MCF 10A (cell line): ENCODE data around the gene SOX15. TPM values are rescaled to one million over a fixed set of nuclear protein-coding genes. Genes with fewer than 3 reads are reported as not detected.
A peak's percentile ranks its signal among the peaks of the same experiment; 100 is the strongest.

Experiments used
- BruUV-seq: library from RNA; stranded (reverse); fragments of 400-500 nt; replicated peaks from 2 replicates; lab custom pipeline; 2021; lab: Mats Ljungman, UMichigan
- CTCF ChIA-PET: fragments of 300-600 bp; sonication (Branson Sonifier 250); formaldehyde crosslinking; extraction: SDS; loops from one replicate; lab custom pipeline; 2021; ENCODE audit warnings: antibody characterized with exemption, inconsistent platforms; lab: Yijun Ruan, JAX
- POLR2A ChIA-PET: fragments of 300-600, 350-650 bp; sonication (Branson Sonifier 250); formaldehyde crosslinking; extraction: SDS; loops from one replicate; lab custom pipeline; 2020; ENCODE audit warnings: antibody characterized with exemption, inconsistent platforms; lab: Yijun Ruan, JAX
- DNase-seq: peaks from one replicate; pipeline ENCODE4 v3.0.0-alpha.2; 2018; ENCODE audit not compliant: unreplicated experiment
- H3K27ac Mint-ChIP-seq: one replicate; pipeline ENCODE4 v1.8.0; 2022; ENCODE audit warnings: mild to moderate bottlenecking, low read depth, mixed read lengths; ENCODE audit not compliant: unreplicated experiment
- H3K27me3 Mint-ChIP-seq: one replicate; pipeline ENCODE4 v1.8.0; 2022; ENCODE audit warnings: mixed read lengths; ENCODE audit not compliant: insufficient read depth, unreplicated experiment
- H3K36me3 Mint-ChIP-seq: one replicate; pipeline ENCODE4 v1.8.0; 2022; ENCODE audit warnings: mild to moderate bottlenecking, moderate library complexity, mixed read lengths; ENCODE audit not compliant: insufficient read depth, unreplicated experiment
- H3K4me1 Mint-ChIP-seq: one replicate; pipeline ENCODE4 v1.8.0; 2022; ENCODE audit warnings: mixed read lengths; ENCODE audit not compliant: insufficient read depth, unreplicated experiment
- H3K4me3 Mint-ChIP-seq: one replicate; pipeline ENCODE4 v1.8.0; 2022; ENCODE audit warnings: mild to moderate bottlenecking, moderate library complexity, mixed read lengths; ENCODE audit not compliant: unreplicated experiment
- H3K9me3 Mint-ChIP-seq: one replicate; pipeline ENCODE4 v1.8.0; 2022; ENCODE audit warnings: mixed read lengths; ENCODE audit not compliant: unreplicated experiment
- CTCF ChIP-seq: fragments of 200-600 bp; IDR thresholded peaks from one replicate; pipeline ENCODE4 v1.8.0; 2022; ENCODE audit warnings: antibody characterized with exemption, mild to moderate bottlenecking; ENCODE audit not compliant: unreplicated experiment
- intact Hi-C: fragments of 100-400 bp; cut with micrococcal nuclease; formaldehyde crosslinking; loops from 2 replicates; pipeline ENCODE4 v1.14.1; 2022
- total RNA-seq: library from RNA; stranded (reverse); gene quantifications from 2 replicates; pipeline ENCODE4 v1.2.3, GENCODE V29; 2022

SOX15 gene
- total RNA-seq, 1 experiment from 2014 or later: 34.4 TPM

- ChIA-PET CTCF (interaction anchor here (0.6 to 0.9 kb wide), 4 partner anchors 15 to 193 kb away, joined by 3 to 5 read pairs (median 3); partner anchors contain the start of gene FXR2), POLR2A (interaction anchor here (0.6 to 12.8 kb wide), 3 partner anchors 15 to 57 kb away, joined by 3 to 208 read pairs (median 3); partner anchors contain the start of genes TP53 and WRAP53)
- Mint-ChIP-seq H3K27me3 (no peaks in the 10 kb centered on the region), H3K36me3 (peaks cover 12% of the 10 kb centered on the region), H3K4me3 (no peak within 1 kb of the TSS), H3K4me1 (no peaks in the 10 kb centered on the region), H3K27ac (no peak within 1 kb of the TSS), H3K9me3 (no peaks in the 10 kb centered on the region)
- DNase-seq: no peak
- intact Hi-C loops: no loop called here
- no peak for TF ChIP-seq CTCF
- no TSS peak for BruUV-seq
These were observed 40.2 kb upstream of the SOX15 start, which contains the start of gene SHBG for GRCh38 chr17:7629939-7630571. Gene SHBG (plus strand): TSS chr17:7630135. CDS start chr17:7630173, 38 bp downstream.

- Mint-ChIP-seq H3K36me3 (peaks cover 14% of the 10 kb centered on the region), H3K4me3 (peak within 1 kb of the TSS; percentile 84), H3K4me1 (no peaks in the 10 kb centered on the region), H3K9me3 (no peaks in the 10 kb centered on the region), H3K27me3 (no peaks in the 10 kb centered on the region), H3K27ac (peak within 1 kb of the TSS; percentile 93)
- ChIA-PET POLR2A (interaction anchor here (0.5 to 12.8 kb wide), 20 partner anchors 8 to 915 kb away, joined by 3 to 208 read pairs (median 3); partner anchors contain the start of genes FXR2, POLR2A, SOX15 and TP53), CTCF (interaction anchor here (0.5 to 2.0 kb wide), 16 partner anchors 10 to 217 kb away, joined by 3 to 10 read pairs (median 4); partner anchors contain the start of genes FXR2, MPDU1, SOX15 and TP53)
- peak; percentile 95 for DNase-seq
- intact Hi-C loops: no loop called here
- TF ChIP-seq CTCF: no peak
- BruUV-seq: no TSS peak
These were observed 37.6 kb upstream of the SOX15 start, which contains the start of gene SAT2 for GRCh38 chr17:7627250-7628121. Gene SAT2 (minus strand): TSS chr17:7627821. CDS start chr17:7627635, 186 bp downstream.

GRCh38 chr17:7626956-7627249 is 37.0 kb upstream of the SOX15 start:
- no peak for DNase-seq
- Mint-ChIP-seq H3K4me3 (peak overlapping the region; percentile 84), H3K4me1 (no peaks in the 10 kb centered on the region), H3K27ac (peak overlapping the region; percentile 93), H3K9me3 (no peaks in the 10 kb centered on the region), H3K36me3 (peaks cover 14% of the 10 kb centered on the region), H3K27me3 (no peaks in the 10 kb centered on the region)
- ChIA-PET POLR2A (interaction anchor here (0.5 to 12.8 kb wide), 12 partner anchors 9 to 90 kb away, joined by 3 to 208 read pairs (median 3); partner anchors contain the start of genes FXR2, SOX15, TP53 and WRAP53), CTCF (interaction anchor here (0.5 to 2.0 kb wide), 7 partner anchors 12 to 100 kb away, joined by 3 to 10 read pairs (median 4); partner anchors contain the start of genes FXR2, TP53 and WRAP53)
- no peak for TF ChIP-seq CTCF
- no TSS peak for BruUV-seq
- intact Hi-C loops: no loop called here
